Inflammatory macrophage treated with lipopolysaccharide for 1 hour (primary cell): Measurements from ENCODE around the gene PHETA1.

ENCODE experiments used
- DNase-seq, 2 donors: peaks; one replicate each; pipeline ENCODE4 v3.0.0-alpha.2; 2020 to 2022

Gene PHETA1

DNA sequence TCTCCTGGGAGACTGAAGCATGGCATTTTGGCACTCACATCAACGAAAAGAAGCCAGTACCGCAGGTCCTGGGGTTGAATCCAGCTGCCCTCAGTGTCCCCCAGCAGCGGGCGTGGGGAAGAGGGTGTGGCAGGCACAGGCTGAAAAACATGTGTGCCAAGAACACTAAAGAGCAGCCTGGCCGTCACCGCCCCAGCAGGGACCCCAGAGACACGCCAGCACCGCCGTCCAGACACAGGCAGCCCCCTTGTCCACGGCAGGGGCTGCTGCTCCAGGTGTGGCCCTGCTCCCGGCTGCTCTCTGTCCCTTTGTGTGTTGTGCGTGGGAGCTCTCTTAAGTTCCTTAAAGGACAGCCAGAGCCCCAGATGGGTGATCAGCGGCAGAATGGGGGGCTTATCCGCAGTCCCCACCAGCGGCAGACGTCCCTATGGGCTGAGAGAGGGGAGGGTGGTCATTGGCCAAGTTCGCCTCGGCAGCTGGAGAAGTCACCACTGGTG is 556 bp downstream of the PHETA1 start:
- no peak for DNase-seq

DNA sequence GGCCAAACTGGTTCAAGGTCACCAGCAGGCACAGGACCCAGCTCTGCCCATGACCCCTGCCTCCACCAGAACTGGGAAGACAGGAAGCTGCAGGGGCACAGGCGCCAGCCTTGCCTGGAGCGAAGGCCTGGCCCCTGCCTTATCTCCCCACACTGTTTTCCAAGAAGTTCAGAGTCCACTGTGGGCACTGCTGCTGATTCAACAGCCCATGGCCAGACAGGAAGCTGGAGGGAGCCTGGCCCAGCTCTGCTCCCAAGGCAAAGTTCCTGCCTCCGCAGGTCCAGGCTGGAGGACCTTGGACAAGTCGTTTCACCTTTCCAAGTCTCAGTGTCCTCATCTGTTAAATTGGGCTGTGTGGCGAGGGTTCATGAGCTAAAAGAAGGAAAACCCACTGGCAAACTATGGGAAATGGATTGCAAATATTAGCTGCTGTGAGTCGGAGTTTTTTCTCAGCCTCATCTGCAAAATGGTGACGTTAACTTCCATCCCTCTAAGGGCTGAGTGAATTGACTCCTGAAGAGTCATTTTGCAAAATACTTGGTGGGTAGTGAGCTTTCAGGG is 1.2 kb downstream of the PHETA1 start:
- DNase-seq = no peak

DNA sequence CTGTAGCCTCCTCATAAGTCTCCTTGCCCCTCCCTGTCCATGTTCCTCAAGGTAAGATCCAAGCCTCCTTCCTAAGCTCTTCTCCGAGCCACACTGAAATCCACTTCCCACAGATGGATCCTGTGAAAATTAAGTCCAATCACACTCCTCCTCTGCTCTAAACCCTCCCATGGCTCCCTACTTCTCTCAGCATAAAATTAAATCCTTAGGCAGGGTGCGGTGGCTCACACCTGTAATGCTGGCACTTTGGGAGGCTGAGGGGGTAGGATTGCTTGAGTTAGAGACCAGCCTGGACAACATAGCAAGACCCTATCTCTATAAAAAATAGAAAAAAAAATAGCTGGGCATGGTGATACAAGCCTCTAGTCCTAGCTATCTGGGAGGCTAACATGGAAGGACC is 2.3 kb downstream of the PHETA1 start:
- DNase-seq = no peak

GRCh38 chr12:111366075-111366474 is 2.8 kb downstream of the PHETA1 start:
- DNase-seq = no peak

DNA sequence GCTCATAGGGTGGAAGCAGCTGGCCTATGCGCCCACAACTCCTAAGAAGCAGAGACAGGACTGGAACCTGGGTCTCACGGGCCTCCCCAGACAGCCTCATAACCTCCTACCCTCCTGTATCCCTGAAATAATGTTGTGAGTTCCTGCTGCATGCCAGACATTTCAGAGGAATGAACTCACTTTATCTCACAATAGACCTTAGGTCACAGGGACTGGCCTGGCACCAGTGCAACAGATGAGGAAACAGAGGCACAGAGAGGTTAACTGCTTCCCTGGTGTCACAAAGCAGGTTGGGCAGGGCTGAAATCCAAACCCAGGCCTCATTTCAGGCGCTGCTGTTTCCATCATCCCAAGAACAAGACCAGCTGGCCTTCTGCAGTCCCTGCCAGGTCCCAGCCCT is 5.3 kb downstream of the PHETA1 start:
- no peak for DNase-seq

GRCh38 chr12:111362687-111363475 is 6.0 kb downstream of the PHETA1 start:
- no peak for DNase-seq

DNA sequence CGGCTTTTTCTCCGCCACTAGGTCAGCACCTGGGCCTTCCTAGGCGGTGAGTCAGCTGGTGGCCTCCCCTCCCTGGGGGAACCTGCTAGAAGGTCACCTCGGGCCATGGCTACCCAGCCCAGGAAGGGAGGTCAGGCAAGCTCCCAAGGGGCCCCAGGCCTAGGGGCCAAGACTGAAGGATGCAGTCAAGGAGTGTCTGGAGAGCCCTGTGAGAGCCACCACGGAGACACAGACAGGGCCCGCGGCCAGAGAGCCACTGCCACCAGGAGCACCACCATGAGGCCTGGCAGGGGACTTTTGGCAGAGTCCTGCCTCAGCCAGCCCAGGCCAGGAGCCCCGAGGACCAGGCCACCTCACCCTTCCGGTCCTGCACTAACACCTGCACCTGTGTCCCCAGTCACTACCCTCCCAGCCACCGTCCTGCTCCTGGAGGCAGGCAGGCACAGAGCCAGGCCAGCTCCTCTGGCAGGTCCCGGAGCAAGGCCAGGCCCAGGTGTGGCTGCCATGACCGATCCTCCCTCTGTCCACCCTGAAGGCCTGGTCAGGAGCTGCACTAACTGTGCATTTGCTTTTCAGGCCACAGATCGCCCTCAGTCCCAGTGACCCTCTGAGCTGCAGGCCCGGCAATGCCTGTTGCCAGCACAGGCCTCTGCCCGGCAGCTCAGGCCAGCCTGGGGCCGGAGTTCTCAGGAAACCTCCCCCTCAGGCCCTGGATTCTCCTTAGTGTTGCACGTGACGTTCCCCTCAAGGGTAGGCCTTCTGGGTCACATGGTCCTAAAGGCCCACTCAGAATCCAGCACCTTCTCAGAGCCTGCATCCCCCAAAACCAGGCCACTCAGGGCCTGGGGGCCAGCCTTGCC is 6.9 kb downstream of the PHETA1 start:
- no peak for DNase-seq

DNA sequence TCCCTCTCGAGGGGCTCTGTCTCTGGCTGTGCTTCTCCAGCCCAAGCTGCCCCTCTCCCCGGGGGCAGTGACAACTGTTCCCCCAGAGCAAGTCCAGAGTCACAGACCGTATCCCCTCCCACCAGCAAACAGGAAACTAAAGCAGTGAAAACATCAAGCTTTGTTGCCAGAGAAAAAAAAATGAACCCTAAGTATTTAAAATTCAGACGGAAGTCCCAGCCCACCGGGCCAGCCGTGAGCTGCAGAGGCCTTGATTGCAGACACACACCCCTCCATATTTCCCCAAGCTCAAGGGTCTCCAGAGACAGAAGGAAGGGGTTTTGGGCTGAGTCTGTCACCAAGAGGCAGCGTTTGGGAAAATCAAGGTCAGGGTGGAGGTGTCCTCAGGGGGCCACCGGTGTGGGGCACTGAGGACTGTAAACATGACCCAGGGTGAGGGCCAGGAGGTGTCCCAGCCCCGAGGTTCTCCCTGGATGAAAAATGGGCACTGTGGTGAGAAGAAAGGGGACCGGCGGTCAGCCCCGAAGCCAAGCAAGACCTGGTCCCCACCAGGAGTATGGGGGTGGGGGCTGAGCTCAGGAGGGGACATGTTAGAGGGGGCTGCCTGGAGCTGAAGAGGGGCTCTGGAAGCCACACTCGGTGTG is 7.7 kb downstream of the PHETA1 start:
- no peak for DNase-seq

GRCh38 chr12:111360325-111360930 is 8.5 kb downstream of the PHETA1 start:
- no peak for DNase-seq

DNA sequence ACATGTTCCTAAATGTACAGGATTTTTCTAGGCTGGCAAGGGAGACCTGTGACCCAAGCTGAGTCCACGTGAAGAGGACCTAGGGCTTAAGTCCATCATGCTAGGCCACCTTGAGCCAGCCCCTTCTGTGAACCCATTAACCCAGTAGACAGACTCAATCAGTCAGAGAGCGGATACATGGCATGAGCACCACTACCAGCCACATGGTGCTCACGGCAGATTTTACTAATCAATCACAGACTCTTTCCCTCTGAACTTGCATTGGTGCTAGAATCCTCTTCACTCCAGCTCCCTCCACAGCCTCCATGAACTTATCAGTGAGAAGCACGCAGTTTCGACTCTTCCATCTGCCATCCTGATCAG is 9.0 kb downstream of the PHETA1 start:
- DNase-seq = no peak

GRCh38 chr12:111359231-111359913 is 9.5 kb downstream of the PHETA1 start:
- DNase-seq = peak in 1 of 2 donors; percentile 33

DNA sequence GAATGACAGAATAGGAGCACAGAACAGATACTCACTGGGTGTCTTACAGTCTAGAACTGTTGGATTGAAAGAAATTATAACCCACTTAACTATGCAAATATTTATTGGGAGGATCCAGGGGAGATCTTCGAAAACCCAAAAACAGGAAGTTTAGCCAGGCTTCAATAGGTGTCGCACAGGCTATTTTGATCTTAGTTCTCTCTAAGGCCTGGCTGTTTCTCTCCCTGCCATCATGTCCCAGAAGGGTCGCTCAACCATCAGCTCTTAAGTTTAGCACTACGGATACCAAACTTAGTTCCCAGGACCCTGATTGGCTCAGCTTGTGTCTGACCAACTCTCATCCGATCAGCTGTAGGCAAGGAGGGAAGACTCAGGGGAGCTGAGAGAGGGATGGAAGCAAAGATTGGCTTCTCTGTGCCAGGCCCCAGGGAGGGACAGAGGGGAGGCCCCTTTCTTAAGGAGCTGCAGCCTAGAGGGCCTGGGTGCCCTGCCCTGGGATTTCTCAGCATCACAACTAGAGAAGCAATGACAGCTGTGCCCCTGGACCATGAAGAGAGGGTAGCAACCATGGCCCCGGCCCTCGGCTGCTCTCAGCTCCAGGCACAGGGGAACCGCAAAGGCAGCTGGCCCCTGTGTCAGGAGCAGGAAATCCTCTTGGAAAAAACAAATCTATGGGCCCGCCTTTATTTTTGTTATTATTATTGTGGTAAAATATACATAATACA is 13.5 kb downstream of the PHETA1 start:
- DNase-seq = no peak

DNA sequence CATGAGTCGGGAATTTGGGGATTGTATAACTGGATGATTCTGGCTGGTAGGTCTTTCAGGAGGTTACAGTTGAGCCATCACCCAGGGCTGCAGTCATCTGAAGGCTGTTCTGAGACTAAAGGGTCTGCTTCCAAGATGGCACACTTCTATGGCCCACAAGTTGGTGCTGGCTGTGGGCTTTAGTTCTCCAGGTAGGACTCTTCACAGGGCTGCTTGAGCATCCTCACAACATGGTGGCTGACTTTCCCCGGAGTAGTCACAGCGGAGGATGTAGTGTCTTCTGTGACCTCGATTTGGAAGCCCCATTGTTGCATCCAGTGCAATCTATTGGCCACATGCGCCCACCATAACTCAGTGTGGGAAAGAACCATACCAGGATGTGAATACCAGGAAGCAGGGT is 14.4 kb downstream of the PHETA1 start:
- DNase-seq = no peak

- no peak for DNase-seq
Measured at GRCh38 chr12:111353603-111354295, 15.1 kb downstream of the PHETA1 start.

- no peak for DNase-seq
Measured at GRCh38 chr12:111353026-111353425, 15.9 kb downstream of the PHETA1 start.

DNA sequence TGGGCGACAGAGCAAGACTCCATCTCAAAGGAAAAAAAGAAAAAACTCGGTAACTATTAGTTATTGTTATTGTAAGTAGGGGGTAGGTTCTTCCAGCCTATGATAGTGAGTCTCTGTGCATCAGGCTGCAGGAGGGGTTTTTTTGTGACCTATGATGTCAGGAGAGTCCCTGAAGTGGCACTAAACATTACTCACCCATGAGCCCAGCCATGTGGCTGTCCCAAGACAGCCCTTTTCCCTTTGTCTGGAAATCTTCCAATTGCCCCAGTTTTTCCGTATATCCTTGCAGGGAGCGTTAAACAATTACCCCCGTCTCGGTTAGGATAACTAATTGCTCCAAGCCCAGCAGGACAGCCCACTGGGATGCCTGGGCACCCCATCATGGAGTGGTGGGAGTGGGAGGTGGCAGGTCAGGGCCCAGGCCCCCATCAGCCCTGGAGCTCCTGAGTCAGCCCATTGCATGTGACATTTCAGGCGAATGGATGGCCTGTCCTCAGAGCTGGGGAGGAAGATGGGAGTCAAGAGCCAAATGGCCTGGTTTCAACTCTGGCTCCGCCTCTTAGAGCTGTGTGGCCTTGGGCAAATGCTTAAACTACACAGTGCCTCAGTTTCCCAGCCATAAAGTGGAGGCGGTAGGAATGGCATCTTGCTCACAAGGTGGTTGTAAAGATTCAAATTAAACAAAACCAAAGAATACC is 16.4 kb downstream of the PHETA1 start:
- DNase-seq = no peak

- DNase-seq = no peak
Measured at GRCh38 chr12:111351026-111351425, 17.9 kb downstream of the PHETA1 start.

GRCh38 chr12:111349748-111350520 is 19.0 kb downstream of the PHETA1 start:
- no peak for DNase-seq

GRCh38 chr12:111349101-111349747 is 19.7 kb downstream of the PHETA1 start:
- no peak for DNase-seq
